SK-N-MC (cell line): ENCODE measurements around the gene STX8.
A peak's percentile ranks its signal among the peaks of the same experiment; 100 is the strongest.
"Not testable (repeated sequence)": the region's sequence is repeated elsewhere in the genome, so short reads cannot be mapped to it uniquely, and the experiment has no call there.

Source experiments
- DNase-seq: peaks from one replicate; pipeline ENCODE4 v3.0.0-alpha.2; 2011; ENCODE audit warnings: low read depth, low spot score
- H3K27ac ChIP-seq: fragments of 200-600 bp; sonication (generic); 2 replicates; pipeline ENCODE4 v1.5.1; 2016; ENCODE audit warnings: mixed run types
- H3K36me3 ChIP-seq: fragments of 200-600 bp; sonication (generic); 2 replicates; pipeline ENCODE4 v1.6.1; 2017; ENCODE audit warnings: antibody characterized with exemption, low read length, mixed read lengths; ENCODE audit not compliant: insufficient read depth
- H3K4me3 ChIP-seq: fragments of 200-600 bp; sonication (generic); 2 replicates; pipeline ENCODE4 v1.5.1; 2016
- H3K9ac ChIP-seq: fragments of 200-600 bp; sonication (generic); 2 replicates; pipeline ENCODE4 v1.8.0; 2017; ENCODE audit warnings: mixed run types, mixed read lengths; ENCODE audit not compliant: insufficient read length
- H3K9me3 ChIP-seq: fragments of 200-600 bp; sonication (generic); 2 replicates; pipeline ENCODE4 v1.6.1; 2017; ENCODE audit warnings: low read depth, mild to moderate bottlenecking, antibody characterized with exemption, low read length, moderate library complexity, mixed read lengths
- EZH2 ChIP-seq: fragments of 200-600 bp; sonication (generic); IDR thresholded peaks from one replicate; pipeline ENCODE4 v1.6.1; 2017; ENCODE audit warnings: antibody characterized with exemption
- FOXP2 ChIP-seq: optimal IDR thresholded peaks from 2 replicates; pipeline ENCODE3; 2011; ENCODE audit warnings: mild to moderate bottlenecking, moderate library complexity; ENCODE audit not compliant: insufficient read depth; ENCODE audit errors: extremely low read length, control extremely low read depth
- POLR2AphosphoS5 ChIP-seq: IDR thresholded peaks from 2 replicates; pipeline ENCODE4 v1.6.1; 2012; ENCODE audit warnings: mild to moderate bottlenecking, low read depth, low read length, borderline replicate concordance

Gene STX8

GRCh38 chr17:9575381-9576101, at the start of gene STX8:
TSS of gene STX8 (minus strand) at chr17:9575820. CDS start at chr17:9575808, 12 bp downstream.
- Histone ChIP-seq H3K9ac (peak within 1 kb of the TSS; percentile 67), H3K4me3 (peak within 1 kb of the TSS; percentile 91), H3K27ac (no peak within 1 kb of the TSS), H3K36me3 (no peaks in the 10 kb centered on the region), H3K9me3 (no peaks in the 10 kb centered on the region)
- TF ChIP-seq POLR2AphosphoS5: 0 out of 2 replicates have a peak, but pooled peaks have one; percentile 42
- no peak for TF ChIP-seq EZH2
- TF ChIP-seq FOXP2: no peak
- DNase-seq: no peak

- Histone ChIP-seq H3K9ac (no peak overlapping the region), H3K36me3 (no peaks in the 10 kb centered on the region), H3K4me3 (no peak overlapping the region), H3K9me3 (no peaks in the 10 kb centered on the region), H3K27ac (no peak overlapping the region)
- DNase-seq: no peak
- no peak for TF ChIP-seq FOXP2
- no peak for TF ChIP-seq POLR2AphosphoS5
- TF ChIP-seq EZH2: no peak
Observed at GRCh38 chr17:9622961-9623360, 47.3 kb upstream of the STX8 start.

GRCh38 chr17:9615486-9615885, 39.9 kb upstream of the STX8 start:
- no peak for DNase-seq
- TF ChIP-seq FOXP2 (no peak), POLR2AphosphoS5 (no peak), EZH2 (no peak)
- Histone ChIP-seq H3K27ac (no peak overlapping the region), H3K36me3 (no peaks in the 10 kb centered on the region), H3K9me3 (no peaks in the 10 kb centered on the region), H3K4me3 (no peak overlapping the region), H3K9ac (no peak overlapping the region)

- Histone ChIP-seq H3K9ac (no peak overlapping the region), H3K9me3 (no peaks in the 10 kb centered on the region), H3K4me3 (no peak overlapping the region), H3K36me3 (no peaks in the 10 kb centered on the region), H3K27ac (no peak overlapping the region)
- no peak for TF ChIP-seq EZH2
- no peak for TF ChIP-seq POLR2AphosphoS5
- no peak for TF ChIP-seq FOXP2
- no peak for DNase-seq
Observed at GRCh38 chr17:9612006-9612405, 36.4 kb upstream of the STX8 start.

- Histone ChIP-seq H3K9ac (no peak overlapping the region), H3K36me3 (no peaks in the 10 kb centered on the region), H3K27ac (no peak overlapping the region), H3K4me3 (no peak overlapping the region), H3K9me3 (no peaks in the 10 kb centered on the region)
- DNase-seq: no peak
- TF ChIP-seq POLR2AphosphoS5 (no peak), EZH2 (no peak)
Observed at GRCh38 chr17:9611557-9611956, 35.9 kb upstream of the STX8 start.

GRCh38 chr17:9607058-9607457, 31.4 kb upstream of the STX8 start:
- not testable (repeated sequence) for H3K27ac ChIP-seq, H3K4me3 ChIP-seq, DNase-seq, H3K9me3 ChIP-seq, H3K36me3 ChIP-seq, H3K9ac ChIP-seq

- no peak for TF ChIP-seq POLR2AphosphoS5
- no peak for TF ChIP-seq EZH2
- no peak for DNase-seq
- Histone ChIP-seq H3K4me3 (no peak overlapping the region), H3K9ac (no peak overlapping the region), H3K36me3 (no peaks in the 10 kb centered on the region), H3K27ac (no peak overlapping the region), H3K9me3 (no peaks in the 10 kb centered on the region)
Observed at GRCh38 chr17:9606453-9606852, 30.8 kb upstream of the STX8 start.

- not testable (repeated sequence) for H3K9me3 ChIP-seq, H3K36me3 ChIP-seq, H3K27ac ChIP-seq, H3K4me3 ChIP-seq, H3K9ac ChIP-seq, DNase-seq
Observed at GRCh38 chr17:9604583-9604982, 29.0 kb upstream of the STX8 start.

GRCh38 chr17:9598661-9599060, 23.0 kb upstream of the STX8 start:
- H3K9ac ChIP-seq: no peak overlapping the region
- H3K4me3 ChIP-seq: no peak overlapping the region
- TF ChIP-seq FOXP2 (no peak), POLR2AphosphoS5 (no peak), EZH2 (no peak)
- H3K9me3 ChIP-seq: no peaks in the 10 kb centered on the region
- no peak overlapping the region for H3K27ac ChIP-seq
- DNase-seq: no peak
- no peaks in the 10 kb centered on the region for H3K36me3 ChIP-seq

- H3K27ac ChIP-seq, DNase-seq, H3K9me3 ChIP-seq, H3K36me3 ChIP-seq, H3K9ac ChIP-seq, H3K4me3 ChIP-seq: not testable (repeated sequence)
Observed at GRCh38 chr17:9597638-9598037, 22.0 kb upstream of the STX8 start.
